Psoas muscle (tissue), 8 donors: ENCODE measurements around the gene GRIN2A. TPM values are rescaled to one million over a fixed set of nuclear protein-coding genes. Genes with fewer than 3 reads are reported as not detected.

Source experiments
- ATAC-seq, 4 donors: fragments of 200-7000 bp; cut with Tn5 transposase; one replicate each; pipeline ENCODE4 v1.9.1; 2020; ENCODE audit warnings: moderate library complexity in 3 of 4, mild to moderate bottlenecking in 2 of 4
- DNase-seq, 2 donors: peaks; one replicate each; pipeline ENCODE4 v3.0.0-alpha.2; 2020
- H3K27ac ChIP-seq: fragments of 200-600 bp; one replicate; pipeline ENCODE4 v1.8.0; 2022
- H3K27me3 ChIP-seq, 3 donors: fragments of 200-600 bp in 1 of 3; one replicate each; pipeline versions ENCODE4 v1.6.1 to v1.8.0; 2013 to 2022; ENCODE audit warnings: low read length in 2 of 3, mild to moderate bottlenecking in 2 of 3, moderate library complexity in 1 of 3; ENCODE audit not compliant: insufficient read depth in 3 of 3
- H3K36me3 ChIP-seq, 2 donors: fragments of 200-600 bp in 1 of 2; one replicate each; pipeline versions ENCODE4 v1.6.1 to v1.8.0; 2013 to 2022; ENCODE audit warnings: low read depth in 1 of 2, mild to moderate bottlenecking in 1 of 2, moderate library complexity in 1 of 2; ENCODE audit not compliant: insufficient read depth in 1 of 2
- H3K4me1 ChIP-seq: fragments of 200-600 bp; one replicate; pipeline ENCODE4 v1.8.0; 2022
- H3K4me3 ChIP-seq: fragments of 200-600 bp; one replicate; pipeline ENCODE4 v1.8.0; 2022; ENCODE audit warnings: mild to moderate bottlenecking
- H3K9me3 ChIP-seq: fragments of 200-600 bp; one replicate; pipeline ENCODE4 v1.8.0; 2022
- WGBS, 3 donors: extraction: QIAGEN DNeasy Blood & Tissue Kit; methylation state at CpG; one replicate each; pipeline versions ENCODE4 v1.1.6 to v1.1.7; 2013; 5-methylcytosine and 5-hydroxymethylcytosine counted together
- intact Hi-C, 2 donors: fragments of 100-400 bp; cut with DNase I; formaldehyde crosslinking; loops; one replicate each; pipeline versions ENCODE4 v1.11.0 to v1.14.2; 2022
- polyA plus RNA-seq, 3 donors: library from polyadenylated mRNA; stranded (reverse); fragments of 200-250 nt; gene quantifications; one replicate each; pipeline ENCODE4 v1.2.3, GENCODE V29; 2013
- total RNA-seq, 4 donors: library from RNA; stranded (reverse); fragmentation: NEBNext Ultra II Directional in 2 of 4; extraction: Animal tissue kit (Norgen Biotek cat#: 25700) in 2 of 4; gene quantifications; one replicate each; pipeline versions ENCODE4 v1.2.1 to v1.2.4, GENCODE V29; 2021 to 2023
- TF ChIP-seq, protein P1 (sequence below): fragments of 200-600 bp; IDR thresholded peaks from one replicate; pipeline ENCODE4 v1.8.0; 2022; ENCODE audit warnings: antibody characterized with exemption
- donor health status: healthy with polysubstance abuse.
- donor health status: DM: no; HTN: no; CAD: no; lungs with moderate emphysema.
- donor health status: Bipolar disorder and iron deficiency.
- donor health status: healthy.
- donor health status: DM: yes; HTN: yes; CAD: no.
- donor health status: DM: no; HTN: no; CAD: no.
- donor health status: DM: no; HTN: no; CAD: no.
- donor health status: DM: yes; HTN: yes; CAD: no.

The GRIN2A gene
- total and polyA plus RNA-seq, 7 donors: 0.01 to 0.62 (median 0.17) TPM; not detected in 2

DNA sequence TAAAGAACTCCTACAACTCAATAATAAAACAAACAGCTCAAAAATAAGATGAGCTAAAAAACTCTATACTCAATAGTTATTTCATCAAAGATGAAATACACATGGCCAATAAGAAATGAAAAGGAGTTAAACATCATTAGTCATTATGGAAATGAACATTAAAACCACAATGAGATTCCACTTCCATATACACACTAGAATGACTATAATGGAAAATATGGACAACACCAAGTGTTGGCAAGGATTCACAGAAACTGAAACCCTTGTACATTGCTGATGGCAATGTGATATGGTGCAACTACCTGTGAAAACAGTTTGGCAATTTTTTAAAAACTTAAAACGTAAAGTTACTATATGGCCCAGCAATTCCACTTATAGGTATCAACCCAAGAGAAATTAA is 91.4 kb downstream of the GRIN2A start:
- TF ChIP-seq, protein P1, sequence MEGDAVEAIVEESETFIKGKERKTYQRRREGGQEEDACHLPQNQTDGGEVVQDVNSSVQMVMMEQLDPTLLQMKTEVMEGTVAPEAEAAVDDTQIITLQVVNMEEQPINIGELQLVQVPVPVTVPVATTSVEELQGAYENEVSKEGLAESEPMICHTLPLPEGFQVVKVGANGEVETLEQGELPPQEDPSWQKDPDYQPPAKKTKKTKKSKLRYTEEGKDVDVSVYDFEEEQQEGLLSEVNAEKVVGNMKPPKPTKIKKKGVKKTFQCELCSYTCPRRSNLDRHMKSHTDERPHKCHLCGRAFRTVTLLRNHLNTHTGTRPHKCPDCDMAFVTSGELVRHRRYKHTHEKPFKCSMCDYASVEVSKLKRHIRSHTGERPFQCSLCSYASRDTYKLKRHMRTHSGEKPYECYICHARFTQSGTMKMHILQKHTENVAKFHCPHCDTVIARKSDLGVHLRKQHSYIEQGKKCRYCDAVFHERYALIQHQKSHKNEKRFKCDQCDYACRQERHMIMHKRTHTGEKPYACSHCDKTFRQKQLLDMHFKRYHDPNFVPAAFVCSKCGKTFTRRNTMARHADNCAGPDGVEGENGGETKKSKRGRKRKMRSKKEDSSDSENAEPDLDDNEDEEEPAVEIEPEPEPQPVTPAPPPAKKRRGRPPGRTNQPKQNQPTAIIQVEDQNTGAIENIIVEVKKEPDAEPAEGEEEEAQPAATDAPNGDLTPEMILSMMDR: no peak
- Histone ChIP-seq H3K36me3 (no peaks in the 10 kb centered on the region), H3K4me3 (no peak overlapping the region), H3K27ac (no peak overlapping the region), H3K27me3 (no peaks in the 10 kb centered on the region), H3K9me3 (no peaks in the 10 kb centered on the region), H3K4me1 (no peaks in the 10 kb centered on the region)
- ATAC-seq: no peak
- WGBS, 3 donors: 92 to 94% (median 93%) methylated on average over 1 of the region's 1 CpG
- intact Hi-C loops: no loop called here
- no peak for DNase-seq

DNA sequence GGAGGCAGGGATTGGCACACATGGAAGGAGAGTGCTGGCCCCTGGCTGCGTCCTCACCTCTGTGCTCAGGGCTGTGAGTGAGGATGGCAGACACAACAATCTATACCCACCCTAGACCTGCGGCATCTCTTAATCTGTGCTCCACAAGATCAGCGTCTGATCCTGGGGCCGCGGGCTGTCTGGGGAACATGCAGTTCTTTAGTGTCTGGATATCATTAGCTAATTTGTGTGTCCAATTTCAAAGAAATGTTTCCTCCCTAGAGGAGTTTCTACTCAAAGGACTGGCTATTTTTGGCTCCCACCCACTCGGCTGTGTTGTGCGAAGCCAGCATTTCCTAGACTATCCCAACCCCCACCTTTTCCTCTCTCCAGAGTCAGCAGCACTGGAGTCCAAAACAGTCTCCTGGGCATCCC is 93.8 kb downstream of the GRIN2A start:
- no peaks in the 10 kb centered on the region for H3K36me3 ChIP-seq
- no peak for DNase-seq

DNA sequence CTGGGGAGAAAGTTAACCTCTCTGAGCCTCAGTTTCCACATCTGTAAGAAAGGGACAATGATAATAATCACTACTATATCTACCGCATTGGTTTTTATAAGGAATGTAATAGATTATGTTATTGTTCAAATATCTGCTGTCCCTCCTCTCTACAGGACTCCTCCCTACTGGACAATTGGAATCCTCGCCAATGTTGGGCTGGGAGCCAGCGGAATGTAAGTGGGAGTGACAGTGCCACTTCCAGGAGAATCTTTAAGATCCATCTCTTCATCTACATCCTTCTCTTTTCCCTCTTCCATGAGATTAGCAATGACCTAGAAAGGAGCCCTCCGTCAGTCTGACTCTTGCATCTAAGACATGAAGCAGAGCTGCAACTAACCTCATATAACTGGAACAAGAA is 95.1 kb downstream of the GRIN2A start:
- TF ChIP-seq, protein P1: no peak
- no peaks in the 10 kb centered on the region for H3K4me1 ChIP-seq
- H3K27ac ChIP-seq: no peak overlapping the region
- DNase-seq (no peak), ATAC-seq (no peak)
- no peak overlapping the region for H3K4me3 ChIP-seq
- H3K9me3 ChIP-seq: no peaks in the 10 kb centered on the region
- intact Hi-C loops: no loop called here
- H3K27me3 ChIP-seq: no peaks in the 10 kb centered on the region
- 83 to 88% (median 85%) methylated on average over 4 of the region's 4 CpGs for WGBS, 3 donors
- no peaks in the 10 kb centered on the region for H3K36me3 ChIP-seq

More for the DNA sequence above, 93.8 kb downstream of the GRIN2A start:
- intact Hi-C loops: no loop called here
- Histone ChIP-seq H3K4me3 (no peak overlapping the region), H3K27me3 (no peaks in the 10 kb centered on the region), H3K4me1 (no peaks in the 10 kb centered on the region), H3K9me3 (no peaks in the 10 kb centered on the region), H3K27ac (no peak overlapping the region)
- WGBS, 3 donors: 29 to 43% (median 32%) methylated on average over 7 of the region's 7 CpGs
- no peak for ATAC-seq
- TF ChIP-seq, protein P1: no peak

DNA sequence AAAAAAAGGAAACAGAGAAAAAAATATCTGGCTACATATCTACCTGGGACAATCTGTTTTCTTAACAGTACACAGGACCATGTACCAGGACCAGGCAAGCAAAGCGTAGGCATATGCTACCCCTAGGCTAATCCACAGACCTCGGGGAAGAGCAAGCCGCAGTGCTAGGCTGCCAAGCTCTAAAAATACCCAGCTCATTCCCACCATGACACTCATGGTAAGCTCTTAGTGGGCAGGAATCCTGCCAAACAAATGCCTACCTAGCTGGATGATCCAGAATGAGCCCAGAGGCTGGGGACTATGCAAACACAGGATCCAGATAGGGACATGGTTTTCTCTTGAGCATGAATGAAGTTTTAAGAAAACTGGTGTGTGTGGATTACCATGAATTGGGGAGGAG is 95.6 kb downstream of the GRIN2A start:
- intact Hi-C loops: no loop called here
- Histone ChIP-seq H3K36me3 (no peaks in the 10 kb centered on the region), H3K4me3 (no peak overlapping the region), H3K4me1 (no peaks in the 10 kb centered on the region), H3K9me3 (no peaks in the 10 kb centered on the region), H3K27me3 (no peaks in the 10 kb centered on the region), H3K27ac (no peak overlapping the region)
- TF ChIP-seq, protein P1: no peak
- 45 to 56% (median 54%) methylated on average over 3 of the region's 3 CpGs for WGBS, 3 donors
- DNase-seq (no peak), ATAC-seq (peak in 1 of 4 donors; percentile 43)

DNA sequence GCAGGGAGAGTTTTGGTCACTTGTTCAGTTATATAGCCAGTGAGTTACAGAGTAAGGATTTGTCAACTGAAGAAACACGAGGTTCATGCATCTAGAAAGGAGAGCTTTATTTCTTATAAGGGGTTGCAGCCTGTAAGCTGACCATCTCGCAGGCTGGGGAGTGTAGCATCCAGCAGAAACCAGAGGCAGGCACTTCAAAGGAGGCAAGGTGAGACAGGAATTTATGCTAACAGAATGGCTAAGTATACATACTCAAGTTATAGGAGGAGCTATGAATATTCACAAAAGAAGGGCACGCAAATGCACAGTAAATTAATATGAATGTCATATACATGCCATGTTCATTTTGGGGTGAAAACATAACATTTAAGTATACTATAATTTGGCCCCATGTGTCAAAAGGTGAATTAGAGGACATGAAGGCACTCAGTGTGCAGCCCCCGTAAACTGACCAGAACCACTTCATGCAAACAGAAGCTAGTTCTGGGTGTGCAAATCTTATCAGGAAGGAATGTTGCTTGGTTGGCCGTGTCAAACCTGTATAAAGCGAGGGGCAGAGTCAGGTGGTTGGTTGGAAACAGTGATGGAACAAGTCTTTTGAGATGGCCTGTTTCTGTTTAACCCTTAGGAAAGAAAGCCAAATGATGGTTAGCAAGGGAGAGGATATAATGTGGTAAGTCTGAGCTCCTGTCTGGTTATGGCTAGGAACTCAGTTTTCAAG is 97.0 kb downstream of the GRIN2A start:
- no peak overlapping the region for H3K27ac ChIP-seq
- no peak for ATAC-seq

More for the DNA sequence above, 97.0 kb downstream of the GRIN2A start:
- no peak for DNase-seq
- H3K4me1 ChIP-seq: no peaks in the 10 kb centered on the region
- TF ChIP-seq, protein P1: no peak
- H3K4me3 ChIP-seq: no peak overlapping the region
- intact Hi-C loops: no loop called here
- H3K36me3 ChIP-seq: no peaks in the 10 kb centered on the region
- H3K27me3 ChIP-seq: no peaks in the 10 kb centered on the region
- 75 to 77% (median 77%) methylated on average over 6 of the region's 6 CpGs for WGBS, 3 donors
- H3K9me3 ChIP-seq: no peaks in the 10 kb centered on the region
